Sigmoid colon (tissue), 7 donors: ENCODE data around the gene ABHD16A. TPM values are rescaled to one million over a fixed set of nuclear protein-coding genes. Genes with fewer than 3 reads are reported as not detected.

ENCODE experiments used
- DNase-seq: peaks from one replicate; pipeline ENCODE4 v3.0.0-alpha.2; 2019
- H3K27ac ChIP-seq, 4 donors: fragments of 200-600 bp; sonication (generic); one replicate each; pipeline ENCODE4 v1.5.1; 2016 to 2019; ENCODE audit warnings: mild to moderate bottlenecking in 1 of 4
- H3K27me3 ChIP-seq, 3 donors: fragments of 200-600 bp; sonication (generic); one replicate each; pipeline ENCODE4 v1.5.1; 2019; ENCODE audit warnings: mild to moderate bottlenecking in 1 of 3
- H3K36me3 ChIP-seq, 4 donors: fragments of 200-600 bp; sonication (generic); one replicate each; pipeline ENCODE4 v1.5.1; 2016 to 2019
- H3K4me1 ChIP-seq, 4 donors: fragments of 200-600 bp; sonication (generic); one replicate each; pipeline ENCODE4 v1.5.1; 2017 to 2019
- H3K4me3 ChIP-seq, 4 donors: fragments of 200-600 bp; sonication (generic); one replicate each; pipeline ENCODE4 v1.5.1; 2017 to 2019; ENCODE audit warnings: mild to moderate bottlenecking in 2 of 4, moderate library complexity in 1 of 4
- H3K9me3 ChIP-seq, 4 donors: fragments of 200-600 bp in 3 of 4; sonication (generic) in 3 of 4; one replicate each; pipeline versions ENCODE4 v1.5.1 to v1.6.1; 2013 to 2019
- EP300 ChIP-seq, 4 donors: sonication (generic); formaldehyde crosslinking; IDR thresholded peaks; one replicate each; pipeline ENCODE4 v1.6.1; 2017; ENCODE audit warnings: antibody characterized with exemption in 4 of 4
- POLR2A ChIP-seq, 2 donors: fragments of 450-650 bp; IDR thresholded peaks; one replicate each; pipeline ENCODE4 v1.6.1; 2016; ENCODE audit warnings: antibody characterized with exemption in 2 of 2, mild to moderate bottlenecking in 2 of 2, moderate library complexity in 2 of 2
- POLR2AphosphoS5 ChIP-seq, 4 donors: sonication (generic); formaldehyde crosslinking; IDR thresholded peaks; one replicate each; pipeline ENCODE4 v1.6.1; 2017; ENCODE audit warnings: antibody characterized with exemption in 4 of 4
- WGBS, 2 donors: extraction: QIAGEN DNeasy Blood & Tissue Kit; methylation state at CpG; one replicate each; pipeline ENCODE4 v1.1.7; 2013; 5-methylcytosine and 5-hydroxymethylcytosine counted together
- intact Hi-C: fragments of 100-400 bp; cut with DNase I; formaldehyde crosslinking; loops from one replicate; pipeline ENCODE4 v1.15.1; 2023
- polyA plus RNA-seq, 3 donors: library from polyadenylated mRNA; stranded (reverse); fragments of 200-250 nt; gene quantifications; one replicate each; pipeline ENCODE4 v1.2.3, GENCODE V29; 2013
- total RNA-seq, 4 donors: library from RNA; depleted of rRNA; stranded (reverse); fragments of >200 nt; gene quantifications; one replicate each; pipeline ENCODE4 v1.1.0, GENCODE V29; 2016
- TF ChIP-seq, protein P1 (sequence below), 4 experiments: fragments of 450-650 bp in 3 of 4; fragments of 200-600 bp in 1 of 4; IDR thresholded peaks; one replicate each; pipeline ENCODE4 v1.5.1; 2016 to 2019; ENCODE audit warnings: antibody characterized with exemption in 4 of 4, mild to moderate bottlenecking in 3 of 4, moderate library complexity in 2 of 4
- donor health status: healthy with polysubstance abuse.
- donor health status: Bipolar disorder and iron deficiency.
- donor health status: healthy.

The ABHD16A gene
- total and polyA plus RNA-seq, 7 donors, result 16.9 to 63.4 (median 40.3) TPM

DNA sequence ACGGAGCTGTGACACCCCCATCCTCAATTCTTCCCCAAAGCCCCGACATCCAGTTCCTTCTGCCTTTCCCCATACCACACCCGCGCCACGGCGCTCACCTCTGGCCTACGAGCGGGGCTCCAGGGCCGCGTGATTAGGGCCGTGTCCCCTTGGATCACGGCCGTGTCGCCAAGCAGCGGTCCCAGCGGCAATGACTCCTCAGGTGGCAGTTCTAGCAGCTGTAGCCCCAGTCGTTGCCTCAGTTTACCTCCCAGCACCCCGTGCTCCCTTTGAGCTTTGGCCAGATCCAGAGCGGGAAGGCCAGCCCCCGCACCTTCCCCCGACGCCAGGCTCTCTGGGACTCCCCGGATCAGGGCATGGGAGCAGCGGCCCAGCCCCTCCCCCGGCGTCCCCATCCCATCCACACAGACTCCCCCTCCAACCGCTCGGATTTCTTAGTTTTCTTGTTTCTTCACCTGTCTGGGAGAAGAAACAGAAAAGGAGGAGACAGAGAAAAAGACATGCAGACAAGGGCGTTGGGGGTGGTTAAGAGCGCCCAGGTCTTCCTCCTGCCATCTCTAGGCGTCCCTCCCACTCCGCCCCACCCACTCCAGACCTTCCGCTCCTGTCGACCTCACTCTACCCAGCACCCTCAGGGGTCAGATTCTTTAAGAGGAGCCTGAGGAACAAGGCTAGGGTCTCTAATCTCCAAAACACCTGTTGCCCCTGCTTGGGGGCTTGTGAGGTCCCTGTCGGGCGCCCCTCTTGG lies 25.8 kb upstream of the ABHD16A start, which contains the start of gene DDAH2:
Gene DDAH2 (minus strand): TSS at position 533 of the 748 bp plus-strand sequence. CDS start 138 bp downstream, at position 395.
- Histone ChIP-seq H3K4me3 (peak within 1 kb of the TSS; percentile 78 to 95 (median 84)), H3K36me3 (peaks cover 32 to 56% (median 43%) of the 10 kb centered on the region in 4 donors), H3K27me3 (no peaks in the 10 kb centered on the region), H3K9me3 (no peaks in the 10 kb centered on the region), H3K4me1 (peaks cover 0 to 33% (median 27%) of the 10 kb centered on the region in 4 donors), H3K27ac (peak within 1 kb of the TSS; percentile 96 to 99 (median 98))
- no peak for DNase-seq
- intact Hi-C loops, result loop anchor here (1.0 to 5.0 kb wide), 3 partner anchors 26 to 102 kb away; partner anchors contain the start of genes ABHD16A and LY6G5C
- WGBS, 2 donors, result 23 to 27% methylated on average over 36 of the region's 36 CpGs
- TF ChIP-seq, protein P1, sequence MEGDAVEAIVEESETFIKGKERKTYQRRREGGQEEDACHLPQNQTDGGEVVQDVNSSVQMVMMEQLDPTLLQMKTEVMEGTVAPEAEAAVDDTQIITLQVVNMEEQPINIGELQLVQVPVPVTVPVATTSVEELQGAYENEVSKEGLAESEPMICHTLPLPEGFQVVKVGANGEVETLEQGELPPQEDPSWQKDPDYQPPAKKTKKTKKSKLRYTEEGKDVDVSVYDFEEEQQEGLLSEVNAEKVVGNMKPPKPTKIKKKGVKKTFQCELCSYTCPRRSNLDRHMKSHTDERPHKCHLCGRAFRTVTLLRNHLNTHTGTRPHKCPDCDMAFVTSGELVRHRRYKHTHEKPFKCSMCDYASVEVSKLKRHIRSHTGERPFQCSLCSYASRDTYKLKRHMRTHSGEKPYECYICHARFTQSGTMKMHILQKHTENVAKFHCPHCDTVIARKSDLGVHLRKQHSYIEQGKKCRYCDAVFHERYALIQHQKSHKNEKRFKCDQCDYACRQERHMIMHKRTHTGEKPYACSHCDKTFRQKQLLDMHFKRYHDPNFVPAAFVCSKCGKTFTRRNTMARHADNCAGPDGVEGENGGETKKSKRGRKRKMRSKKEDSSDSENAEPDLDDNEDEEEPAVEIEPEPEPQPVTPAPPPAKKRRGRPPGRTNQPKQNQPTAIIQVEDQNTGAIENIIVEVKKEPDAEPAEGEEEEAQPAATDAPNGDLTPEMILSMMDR (IDR thresholded peaks at IDR 0.05), result peak in 2 of 4 experiments; percentile 41 to 57
- TF ChIP-seq POLR2AphosphoS5 (IDR thresholded peaks at IDR 0.05), result no peak

DNA sequence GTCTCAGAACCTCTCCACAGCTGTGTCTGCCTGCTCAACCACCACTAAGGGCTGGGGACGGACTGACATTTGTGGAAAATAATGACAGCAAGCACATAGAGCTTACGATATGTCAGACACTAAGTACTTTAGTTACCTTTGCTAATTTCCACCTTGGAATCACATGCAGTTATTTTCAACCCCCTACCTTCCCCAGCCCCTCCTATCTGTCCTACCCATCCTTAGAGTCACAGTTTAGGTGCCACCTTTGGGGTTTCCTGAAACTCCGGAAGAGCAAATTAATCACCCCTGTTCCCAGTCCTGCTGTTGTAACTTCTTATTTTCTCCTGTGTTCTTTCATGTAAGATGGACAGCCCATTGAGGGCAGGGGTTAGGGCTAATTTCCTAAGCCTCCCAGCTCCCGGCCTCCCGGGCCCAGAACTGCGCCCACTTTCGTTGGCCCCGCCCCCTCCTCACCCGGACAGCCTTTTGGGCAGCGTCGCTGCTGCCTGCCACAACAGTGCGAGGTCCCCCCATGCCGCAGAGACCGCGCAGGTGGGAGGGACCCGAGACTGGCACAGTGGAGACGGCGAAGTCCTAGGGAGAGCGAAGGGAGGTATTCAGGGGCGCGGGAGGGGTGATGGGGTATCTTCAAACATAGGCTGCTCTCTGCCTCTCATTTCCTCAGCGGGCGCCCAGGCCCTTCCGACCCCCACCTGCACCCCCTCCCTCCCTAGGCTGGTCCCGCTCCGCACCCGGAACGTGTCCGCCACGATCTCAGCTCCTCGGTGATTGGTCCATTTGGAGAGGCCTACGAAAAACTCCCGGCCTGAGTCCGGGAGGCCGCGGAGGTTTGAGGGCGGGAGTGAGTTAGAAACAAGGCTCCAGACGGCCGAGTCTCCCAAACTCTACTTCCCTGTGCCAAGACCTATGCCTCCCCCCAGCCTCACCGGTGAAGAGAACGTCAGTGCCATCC lies 24.9 kb upstream of the ABHD16A start:
- Histone ChIP-seq H3K4me1 (peaks cover 0 to 24% (median 20%) of the 10 kb centered on the region in 4 donors), H3K27me3 (no peaks in the 10 kb centered on the region), H3K9me3 (no peaks in the 10 kb centered on the region), H3K4me3 (peak overlapping the region; percentile 78 to 95 (median 84)), H3K27ac (peak overlapping the region; percentile 96 to 99 (median 98)), H3K36me3 (peaks cover 23 to 47% (median 33%) of the 10 kb centered on the region in 4 donors)
- WGBS, 2 donors, result 78 to 90% methylated on average over 41 of the region's 41 CpGs
- intact Hi-C loops, result loop anchor here (1.0 to 5.0 kb wide), 3 partner anchors 25 to 103 kb away; partner anchors contain the start of genes ABHD16A and LY6G5C
- TF ChIP-seq, protein P1 (IDR thresholded peaks at IDR 0.05), result no peak
- TF ChIP-seq EP300 (IDR thresholded peaks at IDR 0.05), result no peak
- TF ChIP-seq POLR2A (IDR thresholded peaks at IDR 0.05), result no peak
- no peak for TF ChIP-seq POLR2AphosphoS5 (IDR thresholded peaks at IDR 0.05)
- DNase-seq, result peak; percentile 81

DNA sequence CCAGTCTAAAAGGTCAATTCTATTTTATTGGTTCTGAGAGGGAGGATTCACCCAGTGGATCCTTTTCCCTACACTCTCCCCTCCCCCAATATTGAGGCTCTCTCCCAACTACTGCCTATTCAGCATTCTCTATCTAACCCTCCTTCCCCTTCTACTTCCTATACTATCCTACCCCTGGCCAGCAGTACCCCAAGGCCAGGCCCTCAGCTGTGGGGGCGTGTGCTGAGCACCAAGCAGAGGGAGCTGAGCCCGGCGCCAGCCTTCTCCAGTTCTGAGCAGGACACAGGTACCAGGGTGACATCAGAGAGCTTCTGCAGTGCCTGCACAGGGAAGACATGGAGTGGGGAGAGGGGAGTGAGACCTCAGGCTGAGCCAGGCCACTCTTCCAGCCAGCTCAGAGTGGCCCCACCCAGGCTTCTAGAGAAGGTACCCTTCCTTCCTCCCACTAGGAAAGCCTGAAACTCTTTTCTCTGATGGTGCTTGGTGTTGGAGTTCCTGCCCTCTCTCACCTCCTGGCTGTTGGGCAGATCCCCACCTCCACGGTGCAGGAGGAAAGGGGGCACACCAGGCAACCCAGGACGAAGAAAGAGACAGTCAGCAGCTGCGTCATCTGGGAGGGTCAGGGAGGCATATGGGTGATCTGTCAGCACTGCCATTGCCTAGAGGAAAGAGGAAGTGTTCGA lies 24.1 kb upstream of the ABHD16A start:
- H3K4me3 ChIP-seq, result peak overlapping the region in 1 of 4 donors; percentile 78
- DNase-seq, result peak; percentile 73
- H3K27ac ChIP-seq, result peak overlapping the region; percentile 12 to 99 (median 97)
- WGBS, 2 donors, result 61 to 67% methylated on average over 7 of the region's 7 CpGs
- TF ChIP-seq, protein P1 (IDR thresholded peaks at IDR 0.05), result no peak
- TF ChIP-seq EP300 (IDR thresholded peaks at IDR 0.05) (no peak), POLR2AphosphoS5 (IDR thresholded peaks at IDR 0.05) (no peak), POLR2A (IDR thresholded peaks at IDR 0.05) (no peak)
- H3K27me3 ChIP-seq, result no peaks in the 10 kb centered on the region
- intact Hi-C loops, result loop anchor here (5.0 kb wide), 1 partner anchor 45 kb away; the partner anchor contains the start of gene LY6G5C
- peaks cover 19 to 39% (median 25%) of the 10 kb centered on the region in 4 donors for H3K36me3 ChIP-seq
- H3K9me3 ChIP-seq, result no peaks in the 10 kb centered on the region
- peaks cover 0 to 24% (median 20%) of the 10 kb centered on the region in 4 donors for H3K4me1 ChIP-seq
